Esophagus muscularis mucosa (tissue), 4 donors: ENCODE measurements around the gene FSD1L. TPM values are rescaled to one million over a fixed set of nuclear protein-coding genes. Genes with fewer than 3 reads are reported as not detected.

Experiments
- DNase-seq: peaks from one replicate; pipeline ENCODE4 v3.0.0-alpha.2; 2017; ENCODE audit errors: extremely low spot score
- H3K27ac ChIP-seq, 4 donors: fragments of 200-600 bp; sonication (generic); replicated peaks in 1 of 4; 1 replicate in 3 of 4; 2 replicates in 1 of 4; pipeline ENCODE4 v1.5.1; 2016 to 2019; ENCODE audit warnings: mild to moderate bottlenecking in 1 of 4
- H3K27me3 ChIP-seq, 4 donors: fragments of 200-600 bp; sonication (generic); one replicate each; pipeline versions ENCODE4 v1.5.1 to v1.6.0; 2016 to 2019
- H3K36me3 ChIP-seq, 4 donors: fragments of 200-600 bp; sonication (generic); one replicate each; pipeline ENCODE4 v1.5.1; 2016 to 2019
- H3K4me1 ChIP-seq, 4 donors: fragments of 200-600 bp; sonication (generic); one replicate each; pipeline ENCODE4 v1.5.1; 2016 to 2019
- H3K4me3 ChIP-seq, 4 donors: fragments of 200-600 bp; sonication (generic); 1 replicate in 2 of 4; 2 replicates in 2 of 4; pipeline ENCODE4 v1.5.1; 2016 to 2019; ENCODE audit warnings: mild to moderate bottlenecking in 4 of 4, moderate library complexity in 1 of 4
- H3K9me3 ChIP-seq, 4 donors: fragments of 200-600 bp; sonication (generic); 1 replicate in 3 of 4; 2 replicates in 1 of 4; pipeline ENCODE4 v1.5.1; 2016 to 2019
- EP300 ChIP-seq: sonication (generic); formaldehyde crosslinking; IDR thresholded peaks from one replicate; pipeline ENCODE4 v1.6.1; 2017; ENCODE audit warnings: antibody characterized with exemption
- POLR2A ChIP-seq: fragments of 450-650 bp; IDR thresholded peaks from one replicate; pipeline ENCODE4 v1.6.1; 2017; ENCODE audit warnings: antibody characterized with exemption, moderate library complexity, mild to moderate bottlenecking, low read depth
- POLR2AphosphoS5 ChIP-seq, 2 donors: sonication (generic); formaldehyde crosslinking; IDR thresholded peaks; one replicate each; pipeline ENCODE4 v1.6.1; 2017; ENCODE audit warnings: antibody characterized with exemption in 2 of 2
- WGBS: methylation state at CpG from one replicate; pipeline ENCODE4 v1.1.5; 2018; 5-methylcytosine and 5-hydroxymethylcytosine counted together
- intact Hi-C: fragments of 100-400 bp; cut with DNase I; formaldehyde crosslinking; loops from one replicate; pipeline ENCODE4 v1.15.1; 2023
- total RNA-seq, 4 donors: library from RNA; depleted of rRNA; stranded (reverse); fragments of >200 nt; gene quantifications; one replicate each; pipeline versions ENCODE4 v1.1.0 to v1.2.1, GENCODE V29; 2016
- TF ChIP-seq, protein P1 (sequence below), 3 experiments: fragments of 200-600 bp in 2 of 3; fragments of 450-650 bp in 1 of 3; sonication (generic) in 2 of 3; IDR thresholded peaks; one replicate each; pipeline ENCODE4 v1.5.1; 2017 to 2019; ENCODE audit warnings: antibody characterized with exemption in 3 of 3, mild to moderate bottlenecking in 2 of 3, moderate library complexity in 1 of 3

FSD1L gene
- total RNA-seq, 4 donors from 2014 or later, result 2.2 to 5.4 (median 2.6) TPM

DNA sequence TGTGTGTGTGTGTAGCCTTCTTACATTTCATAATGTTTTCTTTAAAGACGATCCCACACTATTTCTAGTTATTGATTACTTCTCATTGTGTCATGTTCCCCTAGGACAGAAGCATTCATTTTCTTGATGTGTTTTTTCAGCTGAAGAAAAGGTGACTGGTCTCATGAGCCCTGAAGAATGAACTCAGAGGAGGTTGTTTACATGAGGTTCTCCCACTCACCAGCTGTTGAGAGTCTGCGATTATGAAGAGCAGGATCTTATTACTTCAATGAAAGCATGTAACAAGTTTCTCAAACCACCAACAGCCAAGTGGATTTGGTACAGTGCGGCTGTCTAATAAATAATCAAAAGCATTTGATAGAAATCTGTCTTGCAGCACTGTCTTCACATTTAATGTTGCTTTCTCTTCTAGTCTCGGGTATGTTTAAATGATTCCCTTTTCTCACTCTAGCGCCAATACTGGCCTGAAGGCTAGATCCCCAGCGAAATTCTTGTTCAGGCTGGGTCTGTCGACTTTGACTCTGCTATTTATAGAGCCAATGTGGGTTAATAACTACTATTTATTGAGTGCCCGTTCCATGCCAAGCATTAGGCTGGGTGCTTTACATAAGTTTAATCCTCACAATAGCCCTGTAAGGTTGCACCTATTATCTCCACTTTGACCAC, 9.6 kb upstream of the FSD1L start:
- Histone ChIP-seq H3K9me3 (no peaks in the 10 kb centered on the region), H3K27ac (no peak overlapping the region), H3K27me3 (no peaks in the 10 kb centered on the region), H3K36me3 (no peaks in the 10 kb centered on the region), H3K4me1 (peaks cover 0 to under 1% (median under 1%) of the 10 kb centered on the region in 4 donors), H3K4me3 (no peak overlapping the region)
- intact Hi-C loops, result no loop called here
- no peak for TF ChIP-seq POLR2A
- TF ChIP-seq EP300, result no peak
- TF ChIP-seq, protein P1, sequence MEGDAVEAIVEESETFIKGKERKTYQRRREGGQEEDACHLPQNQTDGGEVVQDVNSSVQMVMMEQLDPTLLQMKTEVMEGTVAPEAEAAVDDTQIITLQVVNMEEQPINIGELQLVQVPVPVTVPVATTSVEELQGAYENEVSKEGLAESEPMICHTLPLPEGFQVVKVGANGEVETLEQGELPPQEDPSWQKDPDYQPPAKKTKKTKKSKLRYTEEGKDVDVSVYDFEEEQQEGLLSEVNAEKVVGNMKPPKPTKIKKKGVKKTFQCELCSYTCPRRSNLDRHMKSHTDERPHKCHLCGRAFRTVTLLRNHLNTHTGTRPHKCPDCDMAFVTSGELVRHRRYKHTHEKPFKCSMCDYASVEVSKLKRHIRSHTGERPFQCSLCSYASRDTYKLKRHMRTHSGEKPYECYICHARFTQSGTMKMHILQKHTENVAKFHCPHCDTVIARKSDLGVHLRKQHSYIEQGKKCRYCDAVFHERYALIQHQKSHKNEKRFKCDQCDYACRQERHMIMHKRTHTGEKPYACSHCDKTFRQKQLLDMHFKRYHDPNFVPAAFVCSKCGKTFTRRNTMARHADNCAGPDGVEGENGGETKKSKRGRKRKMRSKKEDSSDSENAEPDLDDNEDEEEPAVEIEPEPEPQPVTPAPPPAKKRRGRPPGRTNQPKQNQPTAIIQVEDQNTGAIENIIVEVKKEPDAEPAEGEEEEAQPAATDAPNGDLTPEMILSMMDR (IDR thresholded peaks at IDR 0.05), result no peak
- TF ChIP-seq POLR2AphosphoS5 (IDR thresholded peaks at IDR 0.05), result no peak
- WGBS, result 48% methylated on average over 8 of the region's 8 CpGs
- DNase-seq, result no peak

DNA sequence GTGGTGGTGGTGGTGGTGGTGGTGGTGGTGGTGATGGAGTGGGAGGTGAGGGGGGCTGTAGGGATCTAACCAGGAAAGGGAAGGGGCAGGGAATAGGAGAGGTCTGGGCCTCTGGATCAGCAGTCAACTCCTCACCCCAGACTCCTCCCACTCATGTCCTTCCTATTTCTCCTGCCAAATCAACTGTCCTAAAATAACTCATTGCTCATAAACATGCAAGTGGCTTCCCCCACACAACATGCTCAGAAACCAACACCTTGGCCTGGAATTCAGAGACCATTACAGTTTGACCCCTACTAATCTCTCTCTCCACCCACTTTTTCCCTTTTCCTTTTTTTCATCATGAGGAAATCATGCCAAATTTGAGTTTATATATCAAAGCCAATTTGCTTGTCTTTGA, 8.4 kb upstream of the FSD1L start:
- intact Hi-C loops, result no loop called here
- Histone ChIP-seq H3K4me1 (no peaks in the 10 kb centered on the region), H3K27ac (no peak overlapping the region), H3K36me3 (no peaks in the 10 kb centered on the region), H3K27me3 (no peaks in the 10 kb centered on the region), H3K9me3 (no peaks in the 10 kb centered on the region), H3K4me3 (no peak overlapping the region)
- no peak for DNase-seq
- TF ChIP-seq, protein P1 (IDR thresholded peaks at IDR 0.05), result no peak
- TF ChIP-seq POLR2A (no peak), POLR2AphosphoS5 (IDR thresholded peaks at IDR 0.05) (no peak), EP300 (no peak)

DNA sequence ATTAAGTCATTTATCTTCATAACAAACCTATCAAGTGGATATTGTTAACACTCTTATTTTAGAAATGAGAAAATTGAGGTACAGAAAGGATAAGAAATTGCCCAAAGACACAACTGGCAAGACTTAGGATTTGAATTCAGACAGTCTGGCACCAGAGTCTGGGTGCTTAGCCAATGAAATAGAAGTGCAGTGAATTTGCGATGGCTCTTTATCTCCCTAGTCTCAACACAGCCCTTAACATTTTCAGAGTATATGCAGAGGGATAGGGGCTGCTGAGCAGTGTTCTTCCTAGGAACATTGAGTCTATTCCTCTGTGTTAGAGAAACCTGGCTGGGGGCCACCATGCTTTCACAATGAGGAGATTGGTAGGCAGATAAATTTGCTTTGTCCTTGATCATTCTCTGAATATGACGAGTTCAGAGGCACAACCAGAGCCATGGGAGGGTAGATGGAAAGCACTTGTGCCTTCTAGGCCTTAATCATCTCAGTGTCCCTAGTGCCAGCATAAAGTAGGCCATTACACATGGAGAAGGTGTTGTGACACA, 6.1 kb upstream of the FSD1L start:
- Histone ChIP-seq H3K27me3 (no peaks in the 10 kb centered on the region), H3K4me1 (no peaks in the 10 kb centered on the region), H3K4me3 (no peak overlapping the region), H3K36me3 (no peaks in the 10 kb centered on the region), H3K27ac (no peak overlapping the region), H3K9me3 (no peaks in the 10 kb centered on the region)
- intact Hi-C loops, result no loop called here
- DNase-seq, result no peak
- no peak for TF ChIP-seq POLR2AphosphoS5 (IDR thresholded peaks at IDR 0.05)
- TF ChIP-seq POLR2A, result no peak
- WGBS, result 81% methylated on average over 2 of the region's 2 CpGs

DNA sequence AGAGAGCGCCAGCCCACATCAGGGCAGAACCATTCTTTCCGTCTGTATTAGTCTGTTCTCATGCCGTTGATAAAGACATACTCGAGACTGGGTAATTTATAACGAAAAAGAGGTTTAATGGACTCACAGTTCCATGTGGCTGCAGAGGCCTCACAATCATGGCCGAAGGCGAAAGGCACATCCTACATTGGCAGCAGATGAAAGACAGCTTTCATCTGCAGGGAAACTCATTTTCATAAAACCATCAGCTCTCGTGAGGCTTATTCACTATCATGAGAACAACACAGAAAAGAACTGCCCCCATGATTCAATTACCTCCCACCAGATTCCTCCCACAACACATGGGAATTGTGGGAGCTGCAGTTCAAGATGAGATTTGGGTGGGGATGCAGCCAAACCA, 4.7 kb upstream of the FSD1L start:
- no peak for DNase-seq
- Histone ChIP-seq H3K4me1 (peaks cover 3 to 7% (median 5%) of the 10 kb centered on the region in 4 donors), H3K4me3 (no peak overlapping the region), H3K9me3 (no peaks in the 10 kb centered on the region), H3K36me3 (no peaks in the 10 kb centered on the region), H3K27ac (no peak overlapping the region), H3K27me3 (no peaks in the 10 kb centered on the region)
- TF ChIP-seq, protein P1 (IDR thresholded peaks at IDR 0.05), result no peak
- no peak for TF ChIP-seq EP300
- TF ChIP-seq POLR2AphosphoS5 (IDR thresholded peaks at IDR 0.05), result no peak
- TF ChIP-seq POLR2A, result no peak
- WGBS, result 95% methylated on average over 8 of the region's 8 CpGs
- intact Hi-C loops, result no loop called here

DNA sequence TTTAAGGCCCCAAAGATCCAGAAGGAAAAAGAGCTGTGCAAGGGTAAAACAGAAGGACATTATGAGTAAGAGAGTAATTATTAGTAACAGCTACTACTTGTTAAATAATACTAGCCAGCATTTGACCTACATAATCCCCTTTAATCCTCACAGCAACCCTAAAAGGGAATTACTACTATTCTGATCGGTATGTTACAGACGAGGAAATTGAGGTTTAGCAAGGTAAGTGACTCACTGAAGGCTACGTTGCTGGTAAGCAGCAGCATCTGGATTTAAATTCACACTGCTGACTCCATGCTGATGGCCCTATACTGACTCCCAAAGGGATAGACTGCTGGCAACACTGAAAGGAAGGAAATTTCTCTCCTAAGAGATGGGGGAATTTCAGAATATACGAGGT, 3.7 kb upstream of the FSD1L start:
- no peak for DNase-seq
- no peak overlapping the region for H3K4me3 ChIP-seq
- intact Hi-C loops, result no loop called here
- no peak overlapping the region for H3K27ac ChIP-seq
- no peaks in the 10 kb centered on the region for H3K27me3 ChIP-seq
- TF ChIP-seq, protein P1 (IDR thresholded peaks at IDR 0.05), result no peak
- no peak for TF ChIP-seq POLR2A
- TF ChIP-seq POLR2AphosphoS5 (IDR thresholded peaks at IDR 0.05), result no peak
- TF ChIP-seq EP300, result no peak
- 66% methylated on average over 4 of the region's 4 CpGs for WGBS
- peaks cover 6 to 15% (median 14%) of the 10 kb centered on the region in 4 donors for H3K4me1 ChIP-seq
- no peaks in the 10 kb centered on the region for H3K36me3 ChIP-seq
- no peaks in the 10 kb centered on the region for H3K9me3 ChIP-seq
